Caco-2 (cell line): Measurements from ENCODE around the gene MAP10. TPM values are rescaled to one million over a fixed set of nuclear protein-coding genes. Genes with fewer than 3 reads are reported as not detected.
"Not testable (repeated sequence)": the region's sequence is repeated elsewhere in the genome, so short reads cannot be mapped to it uniquely, and the experiment has no call there.

Source experiments
- BruUV-seq: library from RNA; stranded (reverse); fragments of 400-500 nt; replicated peaks from 2 replicates; lab custom pipeline; 2021; lab: Mats Ljungman, UMichigan
- CTCF ChIA-PET: fragments of 300-600 bp; sonication (Branson Sonifier 250); formaldehyde crosslinking; loops from one replicate; lab custom pipeline; 2022; ENCODE audit warnings: antibody characterized with exemption; lab: Charles Lee
- POLR2A ChIA-PET: fragments of 300-600 bp; sonication (Branson Sonifier 250); formaldehyde crosslinking; loops from one replicate; lab custom pipeline; 2022; ENCODE audit warnings: antibody characterized with exemption; lab: Charles Lee
- DNase-seq, 2 experiments: peaks; one replicate each; pipeline versions ENCODE4 v3.0.0 to v3.0.0-alpha.2; 2020 to 2022
- H3K27me3 ChIP-seq: replicated peaks from 2 replicates; pipeline ENCODE4 v1.6.0; 2011; ENCODE audit warnings: low read length; ENCODE audit not compliant: control insufficient read depth, insufficient read depth
- H3K36me3 ChIP-seq: 2 replicates; pipeline ENCODE4 v1.5.1; 2011; ENCODE audit warnings: low read length; ENCODE audit not compliant: control insufficient read depth, insufficient read depth
- H3K4me1 ChIP-seq: fragments of 250-450 bp; sonication (Bioruptor Pico); 2 replicates; pipeline ENCODE4 v1.5.1; 2020; ENCODE audit warnings: mild to moderate bottlenecking
- H3K4me3 ChIP-seq: 2 replicates; pipeline ENCODE4 v1.5.1; 2011; ENCODE audit warnings: low read depth, mild to moderate bottlenecking, control low read depth, low read length
- H3K9me3 ChIP-seq: fragments of 250-450 bp; sonication (Bioruptor Pico); 2 replicates; pipeline ENCODE4 v1.5.1; 2020; ENCODE audit warnings: mild to moderate bottlenecking, moderate library complexity
- H3K27ac Mint-ChIP-seq: one replicate; pipeline ENCODE4 v1.8.0; 2022; ENCODE audit warnings: mixed read lengths; ENCODE audit not compliant: unreplicated experiment
- H3K27me3 Mint-ChIP-seq: one replicate; pipeline ENCODE4 v1.8.0; 2022; ENCODE audit warnings: mixed read lengths; ENCODE audit not compliant: insufficient read depth, unreplicated experiment
- H3K36me3 Mint-ChIP-seq: one replicate; pipeline ENCODE4 v1.8.0; 2022; ENCODE audit warnings: mild to moderate bottlenecking, mixed read lengths; ENCODE audit not compliant: insufficient read depth, unreplicated experiment
- H3K4me1 Mint-ChIP-seq: one replicate; pipeline ENCODE4 v1.8.0; 2022; ENCODE audit warnings: low read depth, mixed read lengths; ENCODE audit not compliant: unreplicated experiment
- H3K4me3 Mint-ChIP-seq: one replicate; pipeline ENCODE4 v1.8.0; 2022; ENCODE audit warnings: mild to moderate bottlenecking, moderate library complexity, mixed read lengths; ENCODE audit not compliant: unreplicated experiment
- H3K9me3 Mint-ChIP-seq: one replicate; pipeline ENCODE4 v1.8.0; 2022; ENCODE audit warnings: mixed read lengths; ENCODE audit not compliant: unreplicated experiment
- CTCF ChIP-seq, 2 experiments: fragments of 200-600 bp in 1 of 2; IDR thresholded peaks; 1 replicate in 1 of 2; 2 replicates in 1 of 2; pipeline versions ENCODE4 v1.5.1 to v1.8.0; 2011 to 2022; ENCODE audit warnings: antibody characterized with exemption in 1 of 2, control low read depth in 1 of 2, inconsistent platforms in 1 of 2, low read depth in 1 of 2, low read length in 1 of 2, mild to moderate bottlenecking in 1 of 2, moderate library complexity in 1 of 2; ENCODE audit not compliant: insufficient read depth in 1 of 2, severe bottlenecking in 1 of 2, unreplicated experiment in 1 of 2
- intact Hi-C: fragments of 100-400 bp; cut with micrococcal nuclease; formaldehyde crosslinking; loops from one replicate; pipeline ENCODE4 v1.10.0; 2022; ENCODE audit not compliant: unreplicated experiment
- total RNA-seq: library from RNA; stranded (reverse); gene quantifications from 2 replicates; pipeline ENCODE4 v1.2.3, GENCODE V29; 2022

MAP10 gene
- total RNA-seq, 1 experiment from 2014 or later: not detected

- no peak overlapping the region for H3K4me3 ChIP-seq
- Mint-ChIP-seq H3K9me3 (no peaks in the 10 kb centered on the region), H3K27me3 (peaks cover 4% of the 10 kb centered on the region), H3K36me3 (no peaks in the 10 kb centered on the region), H3K4me1 (no peaks in the 10 kb centered on the region), H3K27ac (no peak overlapping the region), H3K4me3 (no peak overlapping the region)
- ChIA-PET POLR2A (no interaction called here), CTCF (no interaction called here)
- no peak for TF ChIP-seq CTCF (IDR thresholded peaks at IDR 0.05; ENCODE audit: insufficient read depth in 1 of 2, low read depth in 1 of 2, low read length in 1 of 2, severe bottlenecking in 1 of 2, unreplicated experiment in 1 of 2)
- no peaks in the 10 kb centered on the region for H3K9me3 ChIP-seq
- BruUV-seq: no TSS peak
- H3K4me1 ChIP-seq: peaks cover 7% of the 10 kb centered on the region; the same call in 1 of the 2 replicates
- no peak for DNase-seq
- no peaks in the 10 kb centered on the region for H3K36me3 ChIP-seq
- intact Hi-C loops: no loop called here
- no peaks in the 10 kb centered on the region for H3K27me3 ChIP-seq
These were observed 28.6 kb upstream of the MAP10 start for GRCh38 chr1:232776526-232777106.

- no peaks in the 10 kb centered on the region for H3K27me3 Mint-ChIP-seq
- Histone ChIP-seq H3K36me3 (no peaks in the 10 kb centered on the region), H3K9me3 (no peaks in the 10 kb centered on the region), H3K4me3 (no peak overlapping the region), H3K4me1 (peaks cover 7% of the 10 kb centered on the region; the same call in 1 of the 2 replicates), H3K27me3 (no peaks in the 10 kb centered on the region)
- no peak for DNase-seq
- no peak overlapping the region for H3K4me3 Mint-ChIP-seq
- H3K9me3 Mint-ChIP-seq: no peaks in the 10 kb centered on the region
- intact Hi-C loops: no loop called here
- no peaks in the 10 kb centered on the region for H3K36me3 Mint-ChIP-seq
- no peaks in the 10 kb centered on the region for H3K4me1 Mint-ChIP-seq
- no peak overlapping the region for H3K27ac Mint-ChIP-seq
- ChIA-PET POLR2A (no interaction called here), CTCF (interaction anchor here (0.5 to 1.0 kb wide), 2 partner anchors 153 to 326 kb away, joined by 3 to 5 read pairs; no protein-coding TSS in a partner anchor)
- BruUV-seq: no TSS peak
- no peak for TF ChIP-seq CTCF (IDR thresholded peaks at IDR 0.05; ENCODE audit: insufficient read depth in 1 of 2, low read depth in 1 of 2, low read length in 1 of 2, severe bottlenecking in 1 of 2, unreplicated experiment in 1 of 2)
These were observed 24.9 kb upstream of the MAP10 start for GRCh38 chr1:232780354-232780753.

- POLR2A ChIA-PET: no interaction called here
- CTCF ChIA-PET: no interaction called here
- H3K9me3 Mint-ChIP-seq: no peaks in the 10 kb centered on the region
These were observed 20.4 kb upstream of the MAP10 start for GRCh38 chr1:232784794-232785193.

GRCh38 chr1:232785630-232786029, 19.6 kb upstream of the MAP10 start:
- POLR2A ChIA-PET, H3K4me1 Mint-ChIP-seq, H3K9me3 ChIP-seq, H3K9me3 Mint-ChIP-seq, H3K36me3 Mint-ChIP-seq, H3K27ac Mint-ChIP-seq, H3K4me3 Mint-ChIP-seq, H3K4me3 ChIP-seq, intact Hi-C loops, H3K27me3 ChIP-seq, H3K27me3 Mint-ChIP-seq, H3K36me3 ChIP-seq, BruUV-seq, H3K4me1 ChIP-seq, CTCF ChIA-PET, DNase-seq: not testable (repeated sequence)

More at GRCh38 chr1:232784794-232785193, 20.4 kb upstream of the MAP10 start:
- no peaks in the 10 kb centered on the region for H3K36me3 ChIP-seq
- H3K4me1 ChIP-seq: peaks cover 6% of the 10 kb centered on the region; the same call in 1 of the 2 replicates
- no peaks in the 10 kb centered on the region for H3K27me3 ChIP-seq
- Mint-ChIP-seq H3K4me1 (no peaks in the 10 kb centered on the region), H3K27me3 (no peaks in the 10 kb centered on the region), H3K27ac (no peak overlapping the region), H3K36me3 (no peaks in the 10 kb centered on the region), H3K4me3 (no peak overlapping the region)
- no peak for TF ChIP-seq CTCF (IDR thresholded peaks at IDR 0.05; ENCODE audit: insufficient read depth in 1 of 2, low read depth in 1 of 2, low read length in 1 of 2, severe bottlenecking in 1 of 2, unreplicated experiment in 1 of 2)
- BruUV-seq: no TSS peak
- no peak for DNase-seq
- no peaks in the 10 kb centered on the region for H3K9me3 ChIP-seq
- intact Hi-C loops: no loop called here
- no peak overlapping the region for H3K4me3 ChIP-seq
